ENCODE results near the gene SRPK3.

SRPK3 gene

GRCh38 chrX:153801669-153802068 lies 20.8 kb downstream of the SRPK3 start:
- Histone ChIP-seq H3K4me3 (ENCODE audit: low read length) (no peak overlapping the region), H3K27me3 (ENCODE audit: control insufficient read depth, insufficient read depth, low read length) (no peaks in the 10 kb centered on the region), H3K4me1 (ENCODE audit: control insufficient read depth, insufficient read depth, low read length) (no peaks in the 10 kb centered on the region), H3K9ac (ENCODE audit: low read length) (no peak overlapping the region), H3K36me3 (ENCODE audit: control insufficient read depth, insufficient read depth, low read length) (peaks cover 2% of the 10 kb centered on the region), H3K27ac (ENCODE audit: low read depth, low read length) (no peak overlapping the region)

- Histone ChIP-seq H3K27me3 (ENCODE audit: control insufficient read depth, insufficient read depth, low read length) (no peaks in the 10 kb centered on the region), H3K36me3 (ENCODE audit: control insufficient read depth, insufficient read depth, low read length) (peaks cover 2% of the 10 kb centered on the region), H3K27ac (ENCODE audit: low read depth, low read length) (no peak overlapping the region)
Observed at GRCh38 chrX:153802513-153803045, 21.7 kb downstream of the SRPK3 start.

GRCh38 chrX:153803211-153804099 lies 22.6 kb downstream of the SRPK3 start:
- no peaks in the 10 kb centered on the region for H3K4me1 ChIP-seq (ENCODE audit: control insufficient read depth, insufficient read depth, low read length)
- H3K27me3 ChIP-seq (ENCODE audit: control insufficient read depth, insufficient read depth, low read length) = no peaks in the 10 kb centered on the region
- H3K36me3 ChIP-seq (ENCODE audit: control insufficient read depth, insufficient read depth, low read length) = peaks cover 2% of the 10 kb centered on the region
- H3K27ac ChIP-seq (ENCODE audit: low read depth, low read length) = no peak overlapping the region
- H3K4me3 ChIP-seq (ENCODE audit: low read length) = no peak overlapping the region
- no peak overlapping the region for H3K9ac ChIP-seq (ENCODE audit: low read length)

More at GRCh38 chrX:153802513-153803045, 21.7 kb downstream of the SRPK3 start:
- H3K4me1 ChIP-seq (ENCODE audit: control insufficient read depth, insufficient read depth, low read length) = no peaks in the 10 kb centered on the region
- no peak overlapping the region for H3K4me3 ChIP-seq (ENCODE audit: low read length)
- no peak overlapping the region for H3K9ac ChIP-seq (ENCODE audit: low read length)

GRCh38 chrX:153804100-153804595 lies 23.3 kb downstream of the SRPK3 start:
- Histone ChIP-seq H3K4me1 (ENCODE audit: control insufficient read depth, insufficient read depth, low read length) (no peaks in the 10 kb centered on the region), H3K36me3 (ENCODE audit: control insufficient read depth, insufficient read depth, low read length) (no peaks in the 10 kb centered on the region), H3K9ac (ENCODE audit: low read length) (no peak overlapping the region), H3K4me3 (ENCODE audit: low read length) (no peak overlapping the region), H3K27ac (ENCODE audit: low read depth, low read length) (no peak overlapping the region), H3K27me3 (ENCODE audit: control insufficient read depth, insufficient read depth, low read length) (no peaks in the 10 kb centered on the region)

GRCh38 chrX:153804621-153805020 lies 23.8 kb downstream of the SRPK3 start:
- Histone ChIP-seq H3K36me3 (ENCODE audit: control insufficient read depth, insufficient read depth, low read length) (no peaks in the 10 kb centered on the region), H3K27ac (ENCODE audit: low read depth, low read length) (no peak overlapping the region), H3K9ac (ENCODE audit: low read length) (no peak overlapping the region), H3K4me3 (ENCODE audit: low read length) (no peak overlapping the region), H3K4me1 (ENCODE audit: control insufficient read depth, insufficient read depth, low read length) (no peaks in the 10 kb centered on the region), H3K27me3 (ENCODE audit: control insufficient read depth, insufficient read depth, low read length) (peaks cover 1% of the 10 kb centered on the region)

- H3K36me3 ChIP-seq (ENCODE audit: control insufficient read depth, insufficient read depth, low read length) = no peaks in the 10 kb centered on the region
- no peaks in the 10 kb centered on the region for H3K4me1 ChIP-seq (ENCODE audit: control insufficient read depth, insufficient read depth, low read length)
- no peak overlapping the region for H3K27ac ChIP-seq (ENCODE audit: low read depth, low read length)
- peaks cover 9% of the 10 kb centered on the region for H3K27me3 ChIP-seq (ENCODE audit: control insufficient read depth, insufficient read depth, low read length)
- H3K9ac ChIP-seq (ENCODE audit: low read length) = no peak overlapping the region
- no peak overlapping the region for H3K4me3 ChIP-seq (ENCODE audit: low read length)
Observed at GRCh38 chrX:153805436-153805835, 24.6 kb downstream of the SRPK3 start.

DNA sequence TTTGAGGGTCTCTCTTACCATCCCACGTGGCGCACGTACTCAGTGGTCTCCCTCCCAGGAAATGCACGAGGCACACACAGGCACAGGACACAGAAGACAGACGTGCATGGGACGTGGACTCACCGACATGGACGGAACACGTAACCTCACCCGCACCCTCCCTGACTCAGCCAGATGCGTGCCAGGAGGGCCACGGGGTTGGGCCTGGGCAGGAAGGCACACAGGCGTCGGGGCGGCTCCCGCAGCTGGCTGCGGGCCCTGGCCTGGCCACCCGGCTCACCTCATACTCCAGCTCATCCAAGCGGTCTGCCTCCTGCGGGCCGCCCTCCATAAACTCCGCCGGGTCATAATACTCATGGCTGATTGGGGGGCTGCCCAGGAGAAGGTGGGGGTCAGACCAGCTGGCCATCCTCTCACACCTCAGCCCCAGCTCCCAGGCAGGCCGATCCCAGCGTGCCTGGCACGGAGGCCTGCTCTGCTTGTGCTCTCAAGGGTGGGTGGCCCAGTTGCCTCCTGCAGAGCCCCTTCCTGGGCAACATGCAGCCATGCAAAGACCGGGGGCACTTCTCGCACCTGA lies 26.2 kb downstream of the SRPK3 start:
- Histone ChIP-seq H3K4me3 (ENCODE audit: low read length) (no peak overlapping the region), H3K27ac (ENCODE audit: low read depth, low read length) (no peak overlapping the region), H3K36me3 (ENCODE audit: control insufficient read depth, insufficient read depth, low read length) (no peaks in the 10 kb centered on the region), H3K9ac (ENCODE audit: low read length) (no peak overlapping the region), H3K4me1 (ENCODE audit: control insufficient read depth, insufficient read depth, low read length) (no peaks in the 10 kb centered on the region), H3K27me3 (ENCODE audit: control insufficient read depth, insufficient read depth, low read length) (peaks cover 9% of the 10 kb centered on the region)

DNA sequence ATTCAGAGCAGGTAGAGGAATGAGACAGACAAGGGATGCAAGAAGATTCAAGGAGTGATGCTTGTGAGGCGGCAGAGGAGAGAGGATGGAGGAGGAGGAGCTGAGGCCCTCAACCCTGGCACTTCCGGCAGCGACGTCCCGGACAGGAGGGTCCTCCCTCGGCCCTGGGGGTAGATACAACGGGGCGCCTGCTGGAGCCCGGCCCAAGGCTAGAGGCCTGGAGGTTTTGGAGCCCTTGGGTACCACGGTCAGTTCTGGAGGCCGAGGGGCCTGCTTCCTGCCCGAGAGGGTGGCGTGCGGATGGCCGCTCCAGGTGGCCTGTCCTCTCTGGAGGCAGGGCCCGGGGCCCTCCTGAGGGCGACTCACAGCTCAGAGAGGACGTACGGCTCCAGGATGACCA lies 27.1 kb downstream of the SRPK3 start:
- H3K36me3 ChIP-seq (ENCODE audit: control insufficient read depth, insufficient read depth, low read length) = no peaks in the 10 kb centered on the region
- no peaks in the 10 kb centered on the region for H3K4me1 ChIP-seq (ENCODE audit: control insufficient read depth, insufficient read depth, low read length)
- H3K4me3 ChIP-seq (ENCODE audit: low read length) = no peak overlapping the region
- peaks cover 9% of the 10 kb centered on the region for H3K27me3 ChIP-seq (ENCODE audit: control insufficient read depth, insufficient read depth, low read length)
- H3K9ac ChIP-seq (ENCODE audit: low read length) = no peak overlapping the region
- H3K27ac ChIP-seq (ENCODE audit: low read depth, low read length) = no peak overlapping the region

DNA sequence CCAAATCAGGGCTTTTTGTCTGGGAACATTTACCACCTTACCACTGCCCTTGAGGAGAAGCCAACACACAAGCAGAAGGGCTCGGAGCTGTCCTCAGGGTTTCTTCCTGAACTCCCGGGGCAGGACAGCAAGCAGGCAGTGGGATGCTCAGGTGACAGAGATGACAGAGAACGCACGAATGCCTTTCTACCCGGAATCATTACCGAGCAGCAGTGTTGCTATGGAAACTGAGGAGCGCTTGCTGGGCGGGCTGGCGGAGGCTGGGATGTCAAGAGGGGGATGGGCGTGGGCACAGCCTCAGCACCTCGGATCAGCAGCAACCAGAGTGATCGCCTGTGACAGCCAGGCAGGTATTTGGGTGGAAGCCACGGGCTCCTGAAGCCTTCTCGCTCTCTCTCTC lies 31.4 kb downstream of the SRPK3 start:
- Histone ChIP-seq H3K9ac (ENCODE audit: low read length) (no peak overlapping the region), H3K4me3 (ENCODE audit: low read length) (no peak overlapping the region), H3K27ac (ENCODE audit: low read depth, low read length) (no peak overlapping the region), H3K36me3 (ENCODE audit: control insufficient read depth, insufficient read depth, low read length) (no peaks in the 10 kb centered on the region), H3K4me1 (ENCODE audit: control insufficient read depth, insufficient read depth, low read length) (no peaks in the 10 kb centered on the region), H3K27me3 (ENCODE audit: control insufficient read depth, insufficient read depth, low read length) (peaks cover 16% of the 10 kb centered on the region)

DNA sequence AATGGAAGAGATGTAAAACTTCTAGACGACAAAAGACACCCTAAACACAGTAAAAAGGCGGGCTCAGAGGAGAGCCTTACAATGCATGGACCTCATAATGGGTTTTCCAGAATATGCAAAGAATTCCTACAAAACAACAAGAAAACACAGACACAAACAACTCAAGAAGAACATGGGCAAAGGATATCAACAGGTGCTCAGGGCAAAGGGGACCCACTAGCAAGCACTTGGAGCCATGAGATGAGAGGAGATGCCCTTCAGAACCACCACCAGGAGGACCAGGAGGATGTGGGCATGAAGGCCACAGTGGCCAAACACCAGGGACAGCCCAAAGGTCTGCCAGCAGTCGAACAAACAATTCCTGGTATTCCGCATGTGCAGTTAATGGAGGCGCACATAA lies 32.3 kb downstream of the SRPK3 start:
- Histone ChIP-seq H3K4me3 (ENCODE audit: low read length) (no peak overlapping the region), H3K27me3 (ENCODE audit: control insufficient read depth, insufficient read depth, low read length) (peaks cover 16% of the 10 kb centered on the region), H3K4me1 (ENCODE audit: control insufficient read depth, insufficient read depth, low read length) (no peaks in the 10 kb centered on the region), H3K9ac (ENCODE audit: low read length) (no peak overlapping the region), H3K27ac (ENCODE audit: low read depth, low read length) (no peak overlapping the region), H3K36me3 (ENCODE audit: control insufficient read depth, insufficient read depth, low read length) (no peaks in the 10 kb centered on the region)

- Histone ChIP-seq H3K27ac (ENCODE audit: low read depth, low read length) (no peak overlapping the region), H3K9ac (ENCODE audit: low read length) (no peak overlapping the region), H3K36me3 (ENCODE audit: control insufficient read depth, insufficient read depth, low read length) (no peaks in the 10 kb centered on the region), H3K27me3 (ENCODE audit: control insufficient read depth, insufficient read depth, low read length) (peaks cover 17% of the 10 kb centered on the region), H3K4me3 (ENCODE audit: low read length) (no peak overlapping the region), H3K4me1 (ENCODE audit: control insufficient read depth, insufficient read depth, low read length) (no peaks in the 10 kb centered on the region)
Observed at GRCh38 chrX:153814591-153815315, 33.9 kb downstream of the SRPK3 start.

Measured in rectal smooth muscle tissue (tissue), 1 donor.